Peyer's patch (tissue), 4 donors: ENCODE data around the gene MAPK8. TPM values are rescaled to one million over a fixed set of nuclear protein-coding genes. Genes with fewer than 3 reads are reported as not detected.

Source experiments
- DNase-seq, 3 donors: peaks; one replicate each; pipeline ENCODE4 v3.0.0-alpha.2; 2017 to 2019
- H3K27ac ChIP-seq, 4 donors: fragments of 200-600 bp; sonication (generic); one replicate each; pipeline ENCODE4 v1.5.1; 2016 to 2019
- H3K27me3 ChIP-seq, 2 donors: fragments of 200-600 bp; sonication (generic); one replicate each; pipeline ENCODE4 v1.5.1; 2019
- H3K36me3 ChIP-seq, 3 donors: fragments of 200-600 bp; sonication (generic); one replicate each; pipeline ENCODE4 v1.5.1; 2016 to 2019
- H3K4me1 ChIP-seq, 4 donors: fragments of 200-600 bp; sonication (generic); one replicate each; pipeline ENCODE4 v1.5.1; 2016 to 2019
- H3K4me3 ChIP-seq, 4 donors: fragments of 200-600 bp; sonication (generic); 1 replicate in 3 of 4; 2 replicates in 1 of 4; pipeline ENCODE4 v1.5.1; 2016 to 2019; ENCODE audit warnings: mild to moderate bottlenecking in 1 of 4
- H3K9me3 ChIP-seq, 4 donors: fragments of 200-600 bp; sonication (generic); one replicate each; pipeline ENCODE4 v1.5.1; 2016 to 2019; ENCODE audit warnings: mild to moderate bottlenecking in 1 of 4
- POLR2A ChIP-seq, 2 donors: fragments of 450-650 bp; IDR thresholded peaks; one replicate each; pipeline ENCODE4 v1.5.1; 2017; ENCODE audit warnings: antibody characterized with exemption in 2 of 2, mild to moderate bottlenecking in 2 of 2, moderate library complexity in 2 of 2
- total RNA-seq, 4 donors: library from RNA; depleted of rRNA; stranded (reverse); fragments of >200 nt; gene quantifications; one replicate each; pipeline ENCODE4 v1.1.0, GENCODE V29; 2016
- TF ChIP-seq, protein P1 (sequence below), 6 experiments: fragments of 450-650 bp in 4 of 6; fragments of 200-600 bp in 2 of 6; sonication (generic) in 1 of 6; IDR thresholded peaks; one replicate each; pipeline ENCODE4 v1.5.1; 2017 to 2019; ENCODE audit warnings: antibody characterized with exemption in 6 of 6, mild to moderate bottlenecking in 3 of 6, moderate library complexity in 1 of 6

MAPK8 gene
- 10 to 100 TPM; 59.9 to 89.0 (median 67.6) TPM for total RNA-seq

DNA sequence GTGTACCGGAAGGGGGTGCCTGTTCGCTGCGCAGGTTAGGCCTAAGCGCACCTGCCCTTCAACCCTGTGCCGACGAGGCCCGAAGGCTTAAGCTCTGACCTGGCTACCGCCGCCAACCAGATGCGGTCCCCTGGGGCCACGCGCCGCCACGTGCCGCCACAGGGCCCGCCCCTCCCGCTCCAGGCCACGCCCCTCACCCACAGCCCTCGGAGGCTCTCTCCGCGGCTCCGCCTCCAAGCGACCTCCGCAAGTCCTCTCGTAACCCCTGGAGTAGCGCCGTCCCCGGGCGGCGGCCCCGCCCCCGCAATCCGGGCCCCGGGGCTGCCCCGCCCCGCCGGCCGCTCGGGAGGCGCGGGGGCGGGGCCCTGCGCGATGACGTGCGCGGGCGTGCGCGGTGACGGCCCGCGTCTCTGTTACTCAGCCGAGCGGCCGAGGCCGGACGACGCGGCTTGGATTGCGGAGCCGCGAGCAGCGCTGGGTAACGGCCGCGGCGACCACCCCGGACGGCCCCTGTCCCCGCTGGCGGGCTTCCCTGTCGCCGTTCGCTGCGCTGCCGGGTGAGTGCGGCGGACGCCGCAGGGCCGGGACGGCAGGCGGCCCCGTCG lies at the start of gene MAPK8:
MAPK8 (plus strand) TSS at position 413 of the 605 bp plus-strand sequence. CDS start 94,984 bp downstream, outside the sequence.
- no peaks in the 10 kb centered on the region for H3K9me3 ChIP-seq
- H3K27me3 ChIP-seq, result no peaks in the 10 kb centered on the region
- H3K4me1 ChIP-seq, result peaks cover 0 to 8% (median 3%) of the 10 kb centered on the region in 4 donors
- peak; percentile 92 to 97 (median 97) for DNase-seq
- no peaks in the 10 kb centered on the region for H3K36me3 ChIP-seq
- peak within 1 kb of the TSS; percentile 98 to 99 (median 99) for H3K27ac ChIP-seq
- peak; percentile 94 to 97 for TF ChIP-seq POLR2A (IDR thresholded peaks at IDR 0.05)
- TF ChIP-seq, protein P1, sequence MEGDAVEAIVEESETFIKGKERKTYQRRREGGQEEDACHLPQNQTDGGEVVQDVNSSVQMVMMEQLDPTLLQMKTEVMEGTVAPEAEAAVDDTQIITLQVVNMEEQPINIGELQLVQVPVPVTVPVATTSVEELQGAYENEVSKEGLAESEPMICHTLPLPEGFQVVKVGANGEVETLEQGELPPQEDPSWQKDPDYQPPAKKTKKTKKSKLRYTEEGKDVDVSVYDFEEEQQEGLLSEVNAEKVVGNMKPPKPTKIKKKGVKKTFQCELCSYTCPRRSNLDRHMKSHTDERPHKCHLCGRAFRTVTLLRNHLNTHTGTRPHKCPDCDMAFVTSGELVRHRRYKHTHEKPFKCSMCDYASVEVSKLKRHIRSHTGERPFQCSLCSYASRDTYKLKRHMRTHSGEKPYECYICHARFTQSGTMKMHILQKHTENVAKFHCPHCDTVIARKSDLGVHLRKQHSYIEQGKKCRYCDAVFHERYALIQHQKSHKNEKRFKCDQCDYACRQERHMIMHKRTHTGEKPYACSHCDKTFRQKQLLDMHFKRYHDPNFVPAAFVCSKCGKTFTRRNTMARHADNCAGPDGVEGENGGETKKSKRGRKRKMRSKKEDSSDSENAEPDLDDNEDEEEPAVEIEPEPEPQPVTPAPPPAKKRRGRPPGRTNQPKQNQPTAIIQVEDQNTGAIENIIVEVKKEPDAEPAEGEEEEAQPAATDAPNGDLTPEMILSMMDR (IDR thresholded peaks at IDR 0.05), result no peak
- peak within 1 kb of the TSS; percentile 93 to 100 (median 98) for H3K4me3 ChIP-seq

DNA sequence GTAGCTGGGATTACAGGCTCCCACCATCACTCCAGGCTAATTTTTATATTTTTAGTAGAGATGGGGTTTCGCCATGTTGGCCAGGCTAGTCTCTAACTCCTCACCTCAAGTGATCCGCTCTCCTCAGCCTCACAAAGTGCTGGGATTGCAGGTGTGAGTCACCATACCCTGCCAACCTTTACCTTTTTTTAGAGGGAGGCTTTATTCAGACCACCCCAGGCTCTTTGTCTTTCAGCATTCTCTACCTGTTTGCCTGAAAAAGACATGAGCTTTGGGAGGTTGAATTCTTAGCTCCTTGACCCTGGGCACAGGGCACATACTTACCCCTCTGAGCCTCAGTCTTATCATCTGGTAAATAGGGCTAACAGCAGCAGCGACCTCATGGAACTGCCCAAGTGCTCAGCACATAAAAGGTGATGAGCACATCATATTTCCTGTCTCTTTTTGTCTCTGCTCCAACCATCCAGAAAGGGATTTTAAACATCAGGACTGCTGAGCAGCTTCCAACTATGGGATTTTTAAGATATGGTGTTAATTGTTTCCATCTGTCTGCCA lies 49.0 kb upstream of the MAPK8 start:
- no peaks in the 10 kb centered on the region for H3K27me3 ChIP-seq
- no peaks in the 10 kb centered on the region for H3K36me3 ChIP-seq
- TF ChIP-seq POLR2A (IDR thresholded peaks at IDR 0.05), result no peak
- TF ChIP-seq, protein P1 (IDR thresholded peaks at IDR 0.05), result no peak
- no peaks in the 10 kb centered on the region for H3K4me1 ChIP-seq
- DNase-seq, result no peak
- H3K9me3 ChIP-seq, result no peaks in the 10 kb centered on the region
- no peak overlapping the region for H3K4me3 ChIP-seq
- H3K27ac ChIP-seq, result no peak overlapping the region

DNA sequence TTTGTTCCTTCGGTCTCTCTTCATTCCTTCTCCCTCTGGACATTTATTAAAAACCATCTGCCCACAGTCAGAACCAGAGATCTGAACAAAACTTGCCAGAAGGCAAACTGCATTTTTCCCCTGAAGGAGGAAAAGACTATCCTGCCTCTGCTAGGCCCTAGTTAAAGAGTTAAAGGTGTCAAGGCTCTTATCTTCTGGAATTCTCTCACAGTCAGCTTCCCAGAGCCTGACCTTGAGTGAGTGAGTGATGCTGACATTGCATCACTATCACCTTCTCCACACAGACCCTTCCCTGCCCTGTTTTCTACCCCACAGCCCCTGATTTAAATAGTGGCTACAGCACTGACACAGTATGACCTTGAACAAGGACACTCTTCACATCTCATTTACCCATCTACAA lies 48.4 kb upstream of the MAPK8 start:
- Histone ChIP-seq H3K27ac (no peak overlapping the region), H3K9me3 (no peaks in the 10 kb centered on the region), H3K27me3 (no peaks in the 10 kb centered on the region), H3K4me3 (no peak overlapping the region), H3K4me1 (no peaks in the 10 kb centered on the region), H3K36me3 (no peaks in the 10 kb centered on the region)
- no peak for DNase-seq
- no peak for TF ChIP-seq POLR2A (IDR thresholded peaks at IDR 0.05)
- TF ChIP-seq, protein P1 (IDR thresholded peaks at IDR 0.05), result no peak

DNA sequence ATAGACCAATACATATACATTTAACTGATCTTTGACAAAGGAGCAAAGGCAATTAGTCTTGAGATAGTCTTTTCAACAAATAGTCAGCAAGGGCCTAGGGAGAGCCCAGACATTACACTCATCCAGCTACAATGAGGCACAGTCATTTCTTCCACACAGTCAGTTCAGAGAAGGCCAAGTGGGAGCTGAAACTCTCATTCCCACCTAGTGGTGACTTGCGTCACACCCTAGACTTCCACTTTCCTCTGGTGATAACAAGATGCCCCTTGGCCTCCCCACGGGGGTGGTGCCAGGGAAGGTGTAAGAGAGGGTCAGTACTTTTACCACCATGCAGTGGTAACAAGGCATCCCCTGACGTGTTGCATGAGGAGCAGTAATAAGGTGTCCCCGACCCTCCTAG lies 39.9 kb upstream of the MAPK8 start:
- no peak for TF ChIP-seq POLR2A (IDR thresholded peaks at IDR 0.05)
- TF ChIP-seq, protein P1 (IDR thresholded peaks at IDR 0.05), result no peak
- H3K27ac ChIP-seq, result no peak overlapping the region
- no peaks in the 10 kb centered on the region for H3K27me3 ChIP-seq
- no peak overlapping the region for H3K4me3 ChIP-seq
- no peaks in the 10 kb centered on the region for H3K36me3 ChIP-seq
- H3K9me3 ChIP-seq, result no peaks in the 10 kb centered on the region
- no peak for DNase-seq
- H3K4me1 ChIP-seq, result no peaks in the 10 kb centered on the region

DNA sequence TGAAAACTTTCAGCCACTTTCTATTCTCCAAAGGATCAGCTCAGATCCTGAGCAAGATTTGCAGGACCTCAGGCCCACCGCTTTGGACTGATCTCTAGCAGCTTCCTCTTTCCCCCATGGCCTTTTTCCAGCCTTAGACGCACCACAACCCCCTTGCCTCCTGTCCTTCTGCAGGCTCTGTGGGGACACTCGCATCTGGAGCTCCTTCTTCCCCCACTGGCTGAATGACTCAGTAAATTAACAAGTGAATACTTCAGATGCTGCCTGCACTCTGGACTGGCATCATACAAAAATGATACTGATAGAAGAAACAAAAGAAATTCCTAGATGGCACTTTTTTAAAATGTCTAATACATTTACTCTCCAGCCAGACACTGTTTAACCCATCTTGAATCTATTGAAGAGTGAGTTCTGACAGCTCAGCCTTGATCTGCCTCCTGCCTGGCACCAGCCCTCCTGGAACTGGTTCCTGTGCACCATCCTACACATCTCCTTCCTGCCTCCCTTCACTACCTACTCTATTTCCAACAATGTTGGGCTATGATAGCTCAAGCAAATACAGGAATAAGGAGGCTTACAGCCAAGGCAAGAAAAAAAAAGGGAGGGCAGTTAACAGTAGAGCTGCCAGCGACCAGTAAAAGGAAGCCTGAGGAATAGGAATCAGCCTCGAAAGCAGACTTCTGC lies 35.3 kb upstream of the MAPK8 start:
- Histone ChIP-seq H3K9me3 (no peaks in the 10 kb centered on the region), H3K4me1 (no peaks in the 10 kb centered on the region), H3K27me3 (no peaks in the 10 kb centered on the region), H3K4me3 (no peak overlapping the region), H3K27ac (no peak overlapping the region), H3K36me3 (no peaks in the 10 kb centered on the region)
- DNase-seq, result no peak
- no peak for TF ChIP-seq POLR2A (IDR thresholded peaks at IDR 0.05)

DNA sequence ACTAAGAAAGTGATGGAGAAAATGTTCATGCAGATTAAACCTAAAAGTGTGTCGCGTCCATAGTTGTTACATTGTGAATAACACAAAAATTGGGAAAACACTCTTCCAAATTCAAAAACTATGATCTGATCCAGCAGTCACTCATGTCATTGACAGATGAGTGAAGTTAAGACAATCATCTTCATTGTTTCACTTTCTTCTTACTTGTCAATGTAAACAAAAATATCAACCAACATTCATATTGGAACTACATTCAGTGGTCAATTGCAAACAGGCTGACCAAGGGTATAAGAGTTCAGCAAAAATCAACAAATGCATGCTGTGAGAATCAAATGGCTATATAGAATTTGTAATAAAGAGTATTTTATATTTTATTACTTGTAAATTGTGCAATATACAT lies 33.8 kb upstream of the MAPK8 start:
- H3K4me3 ChIP-seq, result no peak overlapping the region
- no peak overlapping the region for H3K27ac ChIP-seq
- no peaks in the 10 kb centered on the region for H3K27me3 ChIP-seq
- no peak for TF ChIP-seq POLR2A (IDR thresholded peaks at IDR 0.05)
- TF ChIP-seq, protein P1 (IDR thresholded peaks at IDR 0.05), result no peak
- no peaks in the 10 kb centered on the region for H3K4me1 ChIP-seq
- DNase-seq, result no peak
- no peaks in the 10 kb centered on the region for H3K9me3 ChIP-seq
- H3K36me3 ChIP-seq, result no peaks in the 10 kb centered on the region
